HL-60 (cell line): ENCODE measurements around the gene SYT12.

Source experiments
- GABPA ChIP-seq: IDR thresholded peaks from 2 replicates; pipeline ENCODE4 v1.6.1; 2012; ENCODE audit warnings: low read depth
- POLR2AphosphoS5 ChIP-seq: IDR thresholded peaks from 2 replicates; pipeline ENCODE4 v1.6.1; 2012; ENCODE audit warnings: low read depth
- SPI1 ChIP-seq: IDR thresholded peaks from 2 replicates; pipeline ENCODE4 v1.6.1; 2012; ENCODE audit warnings: low read depth, mild to moderate bottlenecking, borderline replicate concordance
- TF ChIP-seq, protein P1 (sequence below): IDR thresholded peaks from one replicate; pipeline ENCODE4 v1.5.1; 2011; ENCODE audit warnings: low read length, control low read depth, inconsistent platforms; ENCODE audit not compliant: insufficient read depth

- TF ChIP-seq, protein P1, sequence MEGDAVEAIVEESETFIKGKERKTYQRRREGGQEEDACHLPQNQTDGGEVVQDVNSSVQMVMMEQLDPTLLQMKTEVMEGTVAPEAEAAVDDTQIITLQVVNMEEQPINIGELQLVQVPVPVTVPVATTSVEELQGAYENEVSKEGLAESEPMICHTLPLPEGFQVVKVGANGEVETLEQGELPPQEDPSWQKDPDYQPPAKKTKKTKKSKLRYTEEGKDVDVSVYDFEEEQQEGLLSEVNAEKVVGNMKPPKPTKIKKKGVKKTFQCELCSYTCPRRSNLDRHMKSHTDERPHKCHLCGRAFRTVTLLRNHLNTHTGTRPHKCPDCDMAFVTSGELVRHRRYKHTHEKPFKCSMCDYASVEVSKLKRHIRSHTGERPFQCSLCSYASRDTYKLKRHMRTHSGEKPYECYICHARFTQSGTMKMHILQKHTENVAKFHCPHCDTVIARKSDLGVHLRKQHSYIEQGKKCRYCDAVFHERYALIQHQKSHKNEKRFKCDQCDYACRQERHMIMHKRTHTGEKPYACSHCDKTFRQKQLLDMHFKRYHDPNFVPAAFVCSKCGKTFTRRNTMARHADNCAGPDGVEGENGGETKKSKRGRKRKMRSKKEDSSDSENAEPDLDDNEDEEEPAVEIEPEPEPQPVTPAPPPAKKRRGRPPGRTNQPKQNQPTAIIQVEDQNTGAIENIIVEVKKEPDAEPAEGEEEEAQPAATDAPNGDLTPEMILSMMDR = no peak
- TF ChIP-seq POLR2AphosphoS5 = no peak
- TF ChIP-seq GABPA = no peak
- TF ChIP-seq SPI1 = no peak
Observed at GRCh38 chr11:67059671-67060070, 36.7 kb downstream of the SYT12 start.
